ENCODE data around the gene PRR14. TPM values are rescaled to one million over a fixed set of nuclear protein-coding genes. Genes with fewer than 3 reads are reported as not detected.

Gene PRR14
- total RNA-seq, 1 donor from 2014 or later: 8.4 TPM

DNA sequence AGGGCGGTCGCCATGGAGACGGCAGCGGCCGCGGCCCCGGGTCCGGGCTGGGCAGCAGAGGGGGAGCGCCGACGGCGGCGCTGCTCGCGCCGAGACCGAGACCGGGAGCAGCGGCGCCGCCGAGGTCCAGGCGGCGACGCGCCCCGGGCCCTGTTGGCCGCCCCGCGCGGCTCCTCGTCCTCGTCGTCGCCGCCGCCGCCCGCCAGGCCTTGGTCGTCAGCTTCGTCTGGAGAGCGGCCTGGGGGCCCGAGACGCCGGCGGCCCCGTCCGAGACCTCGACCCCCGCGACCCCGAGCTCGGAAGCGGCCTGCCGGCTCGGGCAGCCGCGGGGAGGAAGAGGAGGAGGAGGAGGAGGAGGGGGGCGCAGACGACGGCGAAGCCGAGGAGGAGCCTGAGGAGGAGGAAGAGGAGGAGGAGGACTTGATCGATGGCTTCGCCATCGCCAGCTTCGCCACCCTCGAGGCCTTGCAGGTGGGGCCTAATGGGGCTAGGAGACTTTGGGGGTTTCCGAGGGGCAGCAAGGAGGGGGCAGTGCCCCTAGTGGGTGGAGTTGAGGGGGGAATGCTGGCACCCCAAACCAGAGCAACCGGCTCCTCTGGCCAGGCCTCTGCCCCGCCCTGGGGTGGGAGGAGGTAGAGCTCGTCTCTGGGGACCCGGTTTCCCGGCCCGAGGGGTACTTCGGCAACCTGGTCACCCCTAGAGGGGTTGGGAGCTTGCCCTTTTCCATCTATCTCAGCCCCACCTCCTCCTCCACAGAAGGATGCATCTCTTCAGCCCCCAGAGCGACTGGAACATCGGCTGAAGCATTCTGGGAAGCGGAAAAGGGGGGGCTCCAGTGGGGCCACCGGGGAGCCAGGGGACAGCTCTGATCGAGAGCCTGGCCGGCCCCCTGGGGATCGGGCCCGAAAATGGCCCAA lies 9.0 kb downstream of the PRR14 start:
- DNase-seq: no peak

DNA sequence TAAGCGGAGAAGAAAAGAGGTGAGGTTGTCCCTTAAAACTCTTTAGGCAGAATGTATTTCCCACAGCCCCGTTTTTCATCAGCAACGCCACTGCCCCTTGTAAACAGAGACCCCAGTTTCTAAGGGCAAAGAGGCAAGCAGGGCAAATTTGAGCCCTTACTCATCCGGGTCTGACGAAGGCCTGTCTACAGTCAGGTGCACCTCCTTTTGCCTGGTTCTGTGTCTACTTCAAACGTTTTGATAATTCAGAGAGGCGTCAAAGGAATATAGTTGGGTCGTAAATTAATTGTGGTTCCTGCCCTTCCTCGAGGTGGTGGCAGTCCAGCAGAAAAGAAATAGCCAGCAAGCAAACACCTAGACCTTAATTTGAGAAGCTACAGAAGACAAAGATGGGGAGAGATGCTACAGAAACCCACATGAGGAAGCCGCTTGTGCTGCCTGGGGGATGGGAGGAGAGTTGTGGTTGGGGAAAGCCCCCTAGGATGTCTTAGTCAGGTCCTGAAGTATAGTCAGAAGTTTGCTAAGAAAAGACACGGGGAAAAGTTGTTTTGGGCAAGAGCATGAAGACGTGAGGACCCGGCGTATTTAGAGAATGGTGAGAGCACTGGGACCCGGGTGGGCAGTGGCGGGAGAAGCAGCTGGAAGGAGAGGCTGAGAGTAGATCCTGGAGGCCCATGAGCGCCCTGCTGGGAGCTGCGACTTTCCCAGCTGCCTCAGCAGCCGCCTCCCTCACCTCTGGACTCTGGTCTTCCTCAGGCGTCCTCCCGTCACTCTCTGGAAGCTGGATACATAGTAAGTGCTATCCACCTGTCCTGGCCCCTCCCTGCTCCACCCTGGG lies 9.9 kb downstream of the PRR14 start:
- no peak for DNase-seq

DNA sequence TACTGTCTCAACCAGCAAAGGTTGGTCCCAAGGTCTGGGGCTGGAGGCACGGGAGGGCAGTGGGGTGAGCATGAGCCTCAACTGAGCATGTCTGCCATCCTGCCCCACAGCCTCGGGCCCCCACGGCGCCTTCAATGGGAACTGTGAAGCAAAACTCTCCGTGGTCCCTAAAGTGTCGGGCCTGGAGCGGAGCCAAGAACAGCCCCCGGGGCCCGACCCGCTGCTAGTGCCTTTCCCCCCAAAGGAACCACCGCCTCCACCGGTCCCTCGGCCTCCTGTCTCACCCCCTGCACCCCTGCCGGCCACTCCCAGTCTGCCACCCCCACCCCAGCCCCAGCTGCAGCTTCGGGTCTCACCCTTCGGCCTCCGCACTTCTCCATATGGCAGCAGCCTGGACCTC lies 11.7 kb downstream of the PRR14 start:
- DNase-seq: no peak

DNA sequence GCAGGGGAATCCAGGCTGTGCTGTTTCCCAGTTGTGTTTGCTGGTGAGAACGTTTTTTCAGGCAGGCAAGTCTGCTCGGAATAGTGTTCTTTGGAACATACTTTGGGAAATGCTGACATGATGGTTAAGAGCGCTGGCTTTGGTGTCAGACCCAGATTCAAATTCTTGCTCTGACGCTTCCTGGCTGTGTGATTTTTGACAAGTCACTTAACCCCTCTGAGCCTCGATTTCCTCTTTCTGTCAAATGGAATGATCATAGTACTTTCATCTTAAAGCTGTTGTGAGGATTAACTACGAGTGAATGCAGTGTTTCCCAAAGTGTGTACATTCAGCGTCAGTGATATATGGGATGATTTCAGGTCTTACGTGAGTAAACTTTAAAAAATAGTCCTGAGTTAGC lies 12.3 kb downstream of the PRR14 start:
- DNase-seq: no peak

- no peak for DNase-seq
Measured at GRCh38 chr16:30663820-30664219, 13.1 kb downstream of the PRR14 start.

- DNase-seq: no peak
Measured at GRCh38 chr16:30664616-30665109, 13.9 kb downstream of the PRR14 start.

- no peak for DNase-seq
Measured at GRCh38 chr16:30665155-30665829, 14.5 kb downstream of the PRR14 start.

- DNase-seq: no peak
Measured at GRCh38 chr16:30665830-30666190, 15.1 kb downstream of the PRR14 start.

DNA sequence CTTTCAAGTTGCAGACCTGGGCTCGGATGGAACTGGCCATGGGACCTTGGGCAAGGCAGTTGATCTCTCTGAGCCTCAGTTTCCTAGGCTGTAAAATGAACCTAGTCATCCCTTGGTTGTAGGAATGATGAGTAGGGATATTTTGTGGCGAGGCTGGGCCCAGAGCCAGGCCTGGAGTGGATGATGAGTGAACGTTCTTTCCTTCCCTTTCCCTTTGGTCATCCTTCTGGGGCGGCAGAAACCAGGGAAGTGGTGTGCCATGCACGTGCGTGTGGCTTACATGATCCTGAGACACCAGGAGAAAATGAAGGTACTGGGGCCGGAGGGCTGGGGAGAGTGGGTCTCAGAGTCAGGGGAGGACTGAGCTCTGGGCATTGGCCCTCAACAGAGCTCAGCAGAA lies 15.9 kb downstream of the PRR14 start:
- no peak for DNase-seq

- DNase-seq: no peak
Measured at GRCh38 chr16:30667361-30667905, 16.7 kb downstream of the PRR14 start.

DNA sequence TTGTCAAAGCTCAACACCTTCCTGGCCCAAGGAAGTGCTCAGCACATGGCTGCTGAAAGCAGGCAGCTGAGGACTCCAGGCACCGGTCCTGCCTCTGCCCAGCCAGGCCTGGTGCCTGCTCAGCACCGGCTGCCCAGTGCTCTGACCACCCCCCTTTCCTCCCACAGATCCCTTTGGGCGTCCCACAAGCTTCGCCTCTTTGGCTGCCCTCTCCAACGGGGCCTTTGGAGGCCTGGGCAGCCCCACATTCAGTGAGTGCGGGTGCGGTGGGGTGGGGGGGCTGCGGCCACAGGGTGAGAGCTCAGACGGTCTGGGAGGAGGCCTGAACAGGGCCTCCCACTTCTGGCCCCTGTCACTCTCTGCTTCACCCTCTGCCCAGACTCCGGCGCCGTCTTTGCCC lies 17.6 kb downstream of the PRR14 start:
- DNase-seq: no peak

DNA sequence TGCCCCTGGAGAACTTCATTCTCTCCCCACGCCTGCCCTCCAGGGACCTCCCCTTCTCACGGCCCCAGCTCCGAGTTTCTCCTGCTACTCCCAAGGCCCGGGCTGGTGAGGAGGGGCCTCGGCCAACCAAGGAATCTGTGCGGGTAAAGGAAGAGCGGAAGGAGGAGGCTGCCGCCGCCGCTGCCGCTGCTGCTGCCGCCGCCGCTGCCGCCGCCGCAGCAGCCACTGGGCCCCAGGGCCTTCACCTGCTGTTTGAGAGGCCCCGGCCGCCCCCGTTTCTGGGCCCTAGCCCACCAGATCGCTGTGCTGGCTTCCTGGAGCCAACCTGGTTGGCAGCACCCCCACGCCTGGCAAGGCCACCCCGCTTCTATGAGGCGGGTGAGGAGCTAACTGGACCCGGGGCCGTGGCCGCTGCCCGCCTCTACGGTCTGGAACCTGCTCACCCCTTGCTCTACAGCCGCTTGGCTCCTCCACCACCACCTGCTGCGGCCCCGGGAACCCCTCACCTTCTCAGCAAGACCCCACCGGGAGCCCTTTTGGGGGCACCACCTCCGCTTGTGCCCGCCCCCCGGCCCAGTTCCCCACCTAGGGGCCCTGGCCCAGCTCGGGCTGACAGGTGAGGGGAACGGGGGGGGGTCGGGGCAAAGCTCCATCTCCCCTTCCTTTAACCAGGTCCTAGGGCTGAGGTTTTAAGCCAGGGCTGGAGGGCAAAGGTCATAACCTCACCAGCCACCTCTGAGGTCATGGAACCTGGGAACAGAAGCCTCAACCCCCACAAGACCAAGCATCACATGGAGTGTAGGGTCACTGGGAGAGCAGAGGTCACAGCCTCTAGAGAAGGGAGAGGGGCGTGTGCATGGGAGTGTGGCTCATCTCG lies 18.5 kb downstream of the PRR14 start:
- no peak for DNase-seq

GRCh38 chr16:30669903-30670824 lies 19.4 kb downstream of the PRR14 start:
- DNase-seq: no peak

DNA sequence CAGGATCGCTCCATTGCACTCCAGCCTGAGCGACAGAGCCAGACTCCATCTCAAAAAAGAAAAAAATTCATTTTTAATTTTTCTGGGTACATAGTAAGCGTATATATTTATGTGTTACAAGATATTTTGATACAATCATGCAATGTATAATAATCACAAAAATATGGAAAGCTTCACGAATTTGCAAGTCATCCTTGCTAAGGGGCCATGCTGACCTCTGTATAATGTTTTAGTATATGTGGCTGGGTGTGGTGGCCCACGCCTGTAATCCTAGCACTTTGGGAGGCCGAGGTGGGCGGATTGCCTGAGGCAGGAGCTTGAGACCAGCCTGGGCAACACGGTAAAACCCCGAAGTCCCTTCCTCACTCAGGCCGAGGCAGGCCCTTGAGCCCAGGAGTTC lies 24.4 kb downstream of the PRR14 start:
- no peak for DNase-seq

GRCh38 chr16:30677931-30678585 lies 27.3 kb downstream of the PRR14 start:
- no peak for DNase-seq

DNA sequence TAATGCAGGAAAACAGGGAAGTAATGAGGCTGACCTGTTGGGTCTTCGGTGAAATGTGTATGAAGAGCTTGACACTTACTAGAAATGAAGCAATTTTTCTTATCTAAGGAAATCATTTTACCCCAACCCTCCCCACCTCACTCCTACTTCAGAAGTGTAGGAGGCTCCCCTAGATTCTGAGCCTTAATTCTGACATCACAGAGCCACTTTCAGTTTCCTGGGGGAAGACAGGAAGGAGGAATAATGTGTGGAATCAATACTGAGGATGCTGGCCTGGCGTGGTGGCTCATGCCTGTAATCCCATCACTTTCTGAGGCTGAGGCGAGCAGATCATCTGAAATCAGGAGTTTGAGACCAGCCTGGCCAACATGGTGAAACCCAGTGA lies 27.8 kb downstream of the PRR14 start:
- DNase-seq: no peak

GRCh38 chr16:30680326-30680725 lies 29.6 kb downstream of the PRR14 start:
- no peak for DNase-seq

GRCh38 chr16:30688701-30689100 lies 37.9 kb downstream of the PRR14 start:
- DNase-seq: no peak

GRCh38 chr16:30691907-30692306 lies 41.1 kb downstream of the PRR14 start:
- DNase-seq: no peak

Measured in skin of body (tissue), 2 donors.